Neural progenitor cell (in vitro differentiated cells): ENCODE data around the gene HYDIN.

Experiments
- EZH2 ChIP-seq: fragments of 200-600 bp; sonication (generic); IDR thresholded peaks from 2 replicates; pipeline ENCODE4 v1.6.1; 2017; ENCODE audit warnings: antibody characterized with exemption, mild to moderate bottlenecking, moderate library complexity
- EZH2phosphoT487 ChIP-seq: fragments of 200-600 bp; sonication (generic); IDR thresholded peaks from 2 replicates; pipeline ENCODE4 v1.6.1; 2017; ENCODE audit warnings: antibody characterized with exemption
- TF ChIP-seq, protein P1 (sequence below): fragments of 200-600 bp; sonication (generic); IDR thresholded peaks from 2 replicates; pipeline ENCODE4 v1.5.1; 2017; ENCODE audit warnings: antibody characterized with exemption, mild to moderate bottlenecking

DNA sequence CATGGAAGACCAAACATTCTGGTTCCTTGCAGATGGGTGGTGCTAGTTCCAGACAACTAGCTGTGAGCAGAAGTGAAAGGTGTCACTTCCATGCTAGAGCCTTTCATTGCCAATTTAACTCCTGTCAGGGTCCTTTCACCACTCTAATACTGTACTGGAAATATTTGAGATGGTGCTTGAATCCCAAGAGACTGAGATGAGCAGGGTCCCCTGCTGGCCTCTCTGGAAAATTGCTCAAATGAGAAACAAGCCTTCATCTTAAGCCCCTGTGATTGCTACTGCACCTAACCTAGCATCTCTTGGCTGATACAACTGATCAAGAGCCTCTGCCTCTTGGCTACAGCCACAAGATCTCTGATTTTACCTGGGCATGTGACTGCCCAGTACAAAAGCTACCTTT is 422.2 kb downstream of the HYDIN start:
- TF ChIP-seq, protein P1, sequence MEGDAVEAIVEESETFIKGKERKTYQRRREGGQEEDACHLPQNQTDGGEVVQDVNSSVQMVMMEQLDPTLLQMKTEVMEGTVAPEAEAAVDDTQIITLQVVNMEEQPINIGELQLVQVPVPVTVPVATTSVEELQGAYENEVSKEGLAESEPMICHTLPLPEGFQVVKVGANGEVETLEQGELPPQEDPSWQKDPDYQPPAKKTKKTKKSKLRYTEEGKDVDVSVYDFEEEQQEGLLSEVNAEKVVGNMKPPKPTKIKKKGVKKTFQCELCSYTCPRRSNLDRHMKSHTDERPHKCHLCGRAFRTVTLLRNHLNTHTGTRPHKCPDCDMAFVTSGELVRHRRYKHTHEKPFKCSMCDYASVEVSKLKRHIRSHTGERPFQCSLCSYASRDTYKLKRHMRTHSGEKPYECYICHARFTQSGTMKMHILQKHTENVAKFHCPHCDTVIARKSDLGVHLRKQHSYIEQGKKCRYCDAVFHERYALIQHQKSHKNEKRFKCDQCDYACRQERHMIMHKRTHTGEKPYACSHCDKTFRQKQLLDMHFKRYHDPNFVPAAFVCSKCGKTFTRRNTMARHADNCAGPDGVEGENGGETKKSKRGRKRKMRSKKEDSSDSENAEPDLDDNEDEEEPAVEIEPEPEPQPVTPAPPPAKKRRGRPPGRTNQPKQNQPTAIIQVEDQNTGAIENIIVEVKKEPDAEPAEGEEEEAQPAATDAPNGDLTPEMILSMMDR: peak; percentile 30
- TF ChIP-seq EZH2phosphoT487: no peak
- TF ChIP-seq EZH2: no peak
